Mucosa of rectum (tissue), 2 donors: ENCODE data around the gene GJB5.
"Not testable (repeated sequence)": the region's sequence is repeated elsewhere in the genome, so short reads cannot be mapped to it uniquely, and the experiment has no call there.

Experiments
- H3K27ac ChIP-seq, 2 donors: one replicate each; pipeline ENCODE4 v1.7.0; 2013; ENCODE audit warnings: inconsistent platforms in 2 of 2, low read depth in 2 of 2, low read length in 2 of 2
- H3K27me3 ChIP-seq, 2 donors: one replicate each; pipeline ENCODE4 v1.7.0; 2013; ENCODE audit warnings: low read length in 2 of 2; ENCODE audit not compliant: control insufficient read depth in 2 of 2, insufficient read depth in 2 of 2
- H3K36me3 ChIP-seq, 2 donors: one replicate each; pipeline ENCODE4 v1.7.0; 2013; ENCODE audit warnings: low read length in 2 of 2; ENCODE audit not compliant: control insufficient read depth in 2 of 2, insufficient read depth in 2 of 2
- H3K4me1 ChIP-seq, 2 donors: one replicate each; pipeline ENCODE4 v1.7.0; 2013; ENCODE audit warnings: low read length in 2 of 2, mild to moderate bottlenecking in 1 of 2; ENCODE audit not compliant: control insufficient read depth in 2 of 2, insufficient read depth in 2 of 2
- H3K4me3 ChIP-seq, 2 donors: one replicate each; pipeline ENCODE4 v1.7.0; 2013; ENCODE audit warnings: low read length in 2 of 2
- H3K9ac ChIP-seq, 2 donors: one replicate each; pipeline ENCODE4 v1.7.0; 2013; ENCODE audit warnings: low read length in 2 of 2, low read depth in 1 of 2, mild to moderate bottlenecking in 1 of 2
- H3K9me3 ChIP-seq, 2 donors: one replicate each; pipeline ENCODE4 v1.7.0; 2013; ENCODE audit warnings: low read length in 2 of 2; ENCODE audit not compliant: control insufficient read depth in 2 of 2
- donor health status: healthy.
- donor health status: Normal muscosa, but diverticular disease.

GJB5 gene

GRCh38 chr1:34721241-34721640 lies 33.6 kb upstream of the GJB5 start:
- H3K27me3 ChIP-seq, result peaks cover 0 to 6% of the 10 kb centered on the region in 2 donors

GRCh38 chr1:34721646-34722355 lies 33.0 kb upstream of the GJB5 start:
- no peaks in the 10 kb centered on the region for H3K4me1 ChIP-seq
- H3K4me3 ChIP-seq, result no peak overlapping the region
- peaks cover 0 to 6% of the 10 kb centered on the region in 2 donors for H3K27me3 ChIP-seq
- H3K27ac ChIP-seq, result no peak overlapping the region
- no peaks in the 10 kb centered on the region for H3K36me3 ChIP-seq
- H3K9ac ChIP-seq, result no peak overlapping the region
- H3K9me3 ChIP-seq, result no peaks in the 10 kb centered on the region

More at GRCh38 chr1:34721241-34721640, 33.6 kb upstream of the GJB5 start:
- H3K27ac ChIP-seq, result no peak overlapping the region
- H3K4me1 ChIP-seq, result no peaks in the 10 kb centered on the region
- H3K36me3 ChIP-seq, result no peaks in the 10 kb centered on the region
- no peaks in the 10 kb centered on the region for H3K9me3 ChIP-seq
- H3K4me3 ChIP-seq, result no peak overlapping the region
- no peak overlapping the region for H3K9ac ChIP-seq

- Histone ChIP-seq H3K27me3 (peaks cover 0 to 6% of the 10 kb centered on the region in 2 donors), H3K4me1 (no peaks in the 10 kb centered on the region), H3K9ac (no peak overlapping the region)
Measured at GRCh38 chr1:34726861-34727260, 28.0 kb upstream of the GJB5 start.

GRCh38 chr1:34730485-34730884 lies 24.4 kb upstream of the GJB5 start:
- no peak overlapping the region for H3K4me3 ChIP-seq
- no peaks in the 10 kb centered on the region for H3K4me1 ChIP-seq
- no peak overlapping the region for H3K9ac ChIP-seq
- no peaks in the 10 kb centered on the region for H3K9me3 ChIP-seq
- H3K27ac ChIP-seq, result no peak overlapping the region
- H3K36me3 ChIP-seq, result no peaks in the 10 kb centered on the region
- H3K27me3 ChIP-seq, result peaks cover 0 to 3% of the 10 kb centered on the region in 2 donors

More at GRCh38 chr1:34726861-34727260, 28.0 kb upstream of the GJB5 start:
- Histone ChIP-seq H3K36me3 (no peaks in the 10 kb centered on the region), H3K27ac (no peak overlapping the region), H3K9me3 (no peaks in the 10 kb centered on the region), H3K4me3 (no peak overlapping the region)

- not testable (repeated sequence) for H3K9ac ChIP-seq, H3K36me3 ChIP-seq, H3K9me3 ChIP-seq, H3K27me3 ChIP-seq, H3K27ac ChIP-seq, H3K4me1 ChIP-seq, H3K4me3 ChIP-seq
Measured at GRCh38 chr1:34732831-34733230, 22.0 kb upstream of the GJB5 start.

GRCh38 chr1:34736692-34737091 lies 18.2 kb upstream of the GJB5 start:
- no peaks in the 10 kb centered on the region for H3K4me1 ChIP-seq
- no peaks in the 10 kb centered on the region for H3K9me3 ChIP-seq
- no peak overlapping the region for H3K4me3 ChIP-seq
- no peaks in the 10 kb centered on the region for H3K36me3 ChIP-seq
- H3K27ac ChIP-seq, result no peak overlapping the region
- no peak overlapping the region for H3K9ac ChIP-seq
- H3K27me3 ChIP-seq, result no peaks in the 10 kb centered on the region

- not testable (repeated sequence) for H3K36me3 ChIP-seq, H3K27ac ChIP-seq, H3K9ac ChIP-seq, H3K4me1 ChIP-seq, H3K4me3 ChIP-seq, H3K27me3 ChIP-seq, H3K9me3 ChIP-seq
Measured at GRCh38 chr1:34737236-34737635, 17.6 kb upstream of the GJB5 start.

GRCh38 chr1:34739613-34740012 lies 15.2 kb upstream of the GJB5 start:
- H3K4me3 ChIP-seq, result no peak overlapping the region
- no peaks in the 10 kb centered on the region for H3K27me3 ChIP-seq

GRCh38 chr1:34740161-34740868 lies 14.5 kb upstream of the GJB5 start:
- Histone ChIP-seq H3K4me1 (peaks cover 0 to 3% of the 10 kb centered on the region in 2 donors), H3K9ac (no peak overlapping the region), H3K36me3 (no peaks in the 10 kb centered on the region), H3K9me3 (no peaks in the 10 kb centered on the region), H3K27me3 (no peaks in the 10 kb centered on the region), H3K4me3 (no peak overlapping the region), H3K27ac (no peak overlapping the region)

More at GRCh38 chr1:34739613-34740012, 15.2 kb upstream of the GJB5 start:
- peaks cover 0 to 3% of the 10 kb centered on the region in 2 donors for H3K4me1 ChIP-seq
- H3K36me3 ChIP-seq, result no peaks in the 10 kb centered on the region
- H3K27ac ChIP-seq, result no peak overlapping the region
- H3K9ac ChIP-seq, result no peak overlapping the region
- H3K9me3 ChIP-seq, result no peaks in the 10 kb centered on the region

- Histone ChIP-seq H3K9me3 (no peaks in the 10 kb centered on the region), H3K9ac (no peak overlapping the region), H3K27me3 (no peaks in the 10 kb centered on the region), H3K4me1 (peaks cover 0 to 3% of the 10 kb centered on the region in 2 donors), H3K36me3 (no peaks in the 10 kb centered on the region), H3K4me3 (no peak overlapping the region), H3K27ac (no peak overlapping the region)
Measured at GRCh38 chr1:34742667-34743270, 12.1 kb upstream of the GJB5 start.
